Ishikawa (cell line): ENCODE results near the gene SMIM27.

Experiments used
- CEBPB ChIP-seq: IDR thresholded peaks from 2 replicates; pipeline ENCODE4 v1.6.1; 2012
- CREB1 ChIP-seq: IDR thresholded peaks from 2 replicates; pipeline ENCODE4 v1.6.1; 2012; ENCODE audit warnings: low read depth
- EGR1 ChIP-seq: IDR thresholded peaks from 2 replicates; pipeline ENCODE4 v1.6.1; 2012
- EP300 ChIP-seq: IDR thresholded peaks from 2 replicates; pipeline ENCODE4 v1.6.1; 2012; ENCODE audit warnings: borderline replicate concordance
- FOXM1 ChIP-seq: IDR thresholded peaks from 2 replicates; pipeline ENCODE4 v1.6.1; 2012; ENCODE audit warnings: low read depth, borderline replicate concordance
- MAX ChIP-seq: IDR thresholded peaks from 2 replicates; pipeline ENCODE4 v1.6.1; 2012
- NFIC ChIP-seq: IDR thresholded peaks from 2 replicates; pipeline ENCODE4 v1.6.1; 2012
- RAD21 ChIP-seq: IDR thresholded peaks from 2 replicates; pipeline ENCODE4 v1.6.1; 2012; ENCODE audit warnings: low read depth
- REST ChIP-seq: IDR thresholded peaks from 2 replicates; pipeline ENCODE4 v1.6.1; 2012; ENCODE audit warnings: low read depth, mild to moderate bottlenecking
- TAF1 ChIP-seq: IDR thresholded peaks from 2 replicates; pipeline ENCODE4 v1.6.1; 2012; ENCODE audit warnings: low read depth, mild to moderate bottlenecking
- TCF12 ChIP-seq: IDR thresholded peaks from 2 replicates; pipeline ENCODE4 v1.6.1; 2012; ENCODE audit warnings: low read depth
- TEAD4 ChIP-seq: IDR thresholded peaks from 2 replicates; pipeline ENCODE4 v1.6.1; 2012
- USF1 ChIP-seq: IDR thresholded peaks from 2 replicates; pipeline ENCODE4 v1.6.1; 2012
- YY1 ChIP-seq: IDR thresholded peaks from 2 replicates; pipeline ENCODE4 v1.6.1; 2012; ENCODE audit warnings: low read depth
- ZBTB7A ChIP-seq: IDR thresholded peaks from 2 replicates; pipeline ENCODE4 v1.6.1; 2012; ENCODE audit warnings: low read depth

Gene SMIM27

GRCh38 chr9:32558408-32558934 lies 6.3 kb downstream of the SMIM27 start:
- TF ChIP-seq MAX (no peak), ZBTB7A (no peak), TAF1 (no peak), YY1 (no peak), USF1 (no peak), TEAD4 (no peak), EGR1 (no peak), REST (no peak), FOXM1 (no peak)

GRCh38 chr9:32565967-32566366 lies 13.8 kb downstream of the SMIM27 start:
- no peak for TF ChIP-seq CEBPB

- TF ChIP-seq CEBPB (no peak), EP300 (no peak), TAF1 (no peak), REST (no peak), MAX (no peak), ZBTB7A (no peak), USF1 (no peak), TCF12 (no peak)
Measured at GRCh38 chr9:32566770-32567169, 14.6 kb downstream of the SMIM27 start.

- TF ChIP-seq MAX (no peak), ZBTB7A (no peak), USF1 (no peak), REST (no peak), TEAD4 (no peak), TCF12 (no peak), EP300 (no peak), CREB1 (no peak), RAD21 (no peak), YY1 (no peak), FOXM1 (no peak), EGR1 (no peak), CEBPB (no peak), NFIC (no peak), TAF1 (no peak)
Measured at GRCh38 chr9:32570262-32570661, 18.1 kb downstream of the SMIM27 start.
